IMR-90 (cell line): ENCODE measurements around the gene LGI2.

ENCODE experiments used
- CEBPB ChIP-seq: IDR thresholded peaks from 2 replicates; pipeline ENCODE4 v1.6.1; 2012; ENCODE audit warnings: low read depth, low read length, improper control_type of control experiment
- CTCF ChIP-seq: conservative IDR thresholded peaks from 2 replicates; pipeline ENCODE4 v1.5.1; 2012; ENCODE audit warnings: mild to moderate bottlenecking, low read depth, low read length, improper control_type of control experiment
- ELK1 ChIP-seq: fragments of 150-350 bp; IDR thresholded peaks from 2 replicates; pipeline ENCODE4 v1.6.1; 2016; ENCODE audit warnings: low read depth, mild to moderate bottlenecking, low read length, moderate library complexity, borderline replicate concordance
- FOS ChIP-seq: fragments of 150-350 bp; IDR thresholded peaks from 2 replicates; pipeline ENCODE4 v1.6.1; 2016; ENCODE audit warnings: low read depth, low read length
- MAFK ChIP-seq: IDR thresholded peaks from 2 replicates; pipeline ENCODE4 v1.6.1; 2012; ENCODE audit warnings: low read depth, low read length, improper control_type of control experiment
- MAZ ChIP-seq: IDR thresholded peaks from 2 replicates; pipeline ENCODE4 v1.6.1; 2012; ENCODE audit warnings: low read depth, mild to moderate bottlenecking, low read length, improper control_type of control experiment, moderate library complexity, borderline replicate concordance
- NFE2L2 ChIP-seq: fragments of 150-350 bp; IDR thresholded peaks from 2 replicates; pipeline ENCODE4 v1.6.1; 2016; ENCODE audit warnings: low read depth, mild to moderate bottlenecking, low read length
- POLR2A ChIP-seq: IDR thresholded peaks from 2 replicates; pipeline ENCODE4 v1.6.1; 2012; ENCODE audit warnings: mild to moderate bottlenecking, low read depth, low read length
- RAD21 ChIP-seq: IDR thresholded peaks from 2 replicates; pipeline ENCODE4 v1.6.1; 2012; ENCODE audit warnings: low read length, improper control_type of control experiment
- RFX5 ChIP-seq: IDR thresholded peaks from 2 replicates; pipeline ENCODE4 v1.8.0; 2012; ENCODE audit warnings: low read depth, mild to moderate bottlenecking, low read length, moderate library complexity
- SMC3 ChIP-seq: fragments of 150-350 bp; IDR thresholded peaks from 2 replicates; pipeline ENCODE4 v1.6.1; 2016; ENCODE audit warnings: low read depth, mild to moderate bottlenecking, antibody characterized with exemption, low read length, moderate library complexity
- USF2 ChIP-seq: fragments of 150-350 bp; IDR thresholded peaks from 2 replicates; pipeline ENCODE4 v1.6.1; 2017; ENCODE audit warnings: mild to moderate bottlenecking, antibody characterized with exemption, low read length, low read depth

GRCh38 chr4:25022766-25023165 lies 8.0 kb downstream of the LGI2 start:
- TF ChIP-seq POLR2A = no peak
- no peak for TF ChIP-seq CTCF
- TF ChIP-seq USF2 = no peak
- no peak for TF ChIP-seq CEBPB
- no peak for TF ChIP-seq MAZ
- no peak for TF ChIP-seq ELK1
- no peak for TF ChIP-seq RFX5
- no peak for TF ChIP-seq NFE2L2
- no peak for TF ChIP-seq FOS
- no peak for TF ChIP-seq MAFK
- no peak for TF ChIP-seq SMC3
- TF ChIP-seq RAD21 = no peak
